Measurements from ENCODE around the gene B4GALNT1. TPM values are rescaled to one million over a fixed set of nuclear protein-coding genes. Genes with fewer than 3 reads are reported as not detected.

The B4GALNT1 gene
- total RNA-seq, 2 experiments from 2014 or later: 2.4 to 8.2 TPM

DNA sequence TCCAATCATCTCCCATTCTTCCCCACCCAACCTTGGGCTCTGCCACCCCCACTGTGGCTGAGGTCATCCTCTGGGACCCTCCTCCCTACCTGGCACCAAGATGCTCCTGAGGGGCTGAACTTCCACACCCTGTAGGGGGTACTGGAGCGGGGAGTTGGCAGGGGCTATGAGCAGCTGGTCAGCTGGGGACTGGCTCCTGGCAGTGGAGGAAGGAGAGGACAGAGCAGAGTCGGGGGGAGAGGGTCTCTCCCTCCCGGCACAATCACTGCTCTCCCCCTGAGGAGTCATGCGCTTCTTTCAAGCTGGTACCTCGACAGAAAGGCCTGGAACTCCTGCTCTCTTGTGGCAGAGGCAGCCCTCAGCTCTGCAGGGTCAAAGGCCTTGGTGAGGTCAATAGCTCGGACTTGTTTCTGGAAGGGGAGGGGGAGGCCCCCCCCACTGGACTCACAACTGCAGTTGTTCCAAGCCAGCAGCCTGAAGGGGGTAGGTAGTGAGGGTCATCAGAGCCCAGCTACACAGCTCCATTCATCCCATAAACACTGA lies 2.0 kb downstream of the B4GALNT1 start:
- Mint-ChIP-seq H3K27me3 (peaks cover 74% of the 10 kb centered on the region), H3K4me3 (no peak overlapping the region), H3K27ac (no peak overlapping the region), H3K9me3 (ENCODE audit: low read depth) (no peaks in the 10 kb centered on the region), H3K4me1 (peaks cover 17% of the 10 kb centered on the region), H3K36me3 (no peaks in the 10 kb centered on the region)
- no peak for DNase-seq
- ATAC-seq: no peak
- CTCF ChIA-PET: interaction anchor here (0.8 to 6.8 kb wide), 9 partner anchors 8 to 172 kb away, joined by 3 to 59 read pairs (median 5); no protein-coding TSS in a partner anchor

DNA sequence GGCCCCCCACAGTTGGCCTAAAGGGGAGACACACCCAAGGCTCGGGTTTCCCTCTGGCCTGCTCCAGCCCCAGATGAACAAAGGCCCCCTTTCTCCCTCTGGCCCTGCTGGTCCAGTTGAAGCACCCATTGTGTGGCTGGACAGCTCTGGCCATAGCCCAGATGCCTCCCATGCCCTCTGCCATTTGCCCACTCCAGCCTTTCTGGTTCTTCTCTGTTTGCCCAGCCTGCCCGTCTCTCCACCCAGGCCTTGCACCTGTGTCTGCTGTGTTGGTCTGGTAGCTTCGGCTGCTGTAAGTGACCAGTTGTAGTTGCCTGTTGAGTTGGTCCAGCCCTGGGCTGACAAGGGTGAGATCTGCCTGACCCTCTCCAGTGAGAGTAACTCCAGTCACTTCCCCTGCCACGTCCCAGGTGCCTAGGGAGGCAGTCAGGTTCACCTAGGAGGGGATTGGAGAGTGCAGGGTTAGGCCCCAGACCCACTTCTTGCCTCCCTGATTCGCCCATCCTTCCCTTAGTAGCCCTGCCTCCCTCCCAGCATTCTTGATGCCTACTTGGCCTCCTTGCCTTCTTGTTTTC lies 3.0 kb downstream of the B4GALNT1 start:
- no peak for DNase-seq
- Mint-ChIP-seq H3K4me3 (no peak overlapping the region), H3K27ac (no peak overlapping the region), H3K27me3 (peaks cover 81% of the 10 kb centered on the region), H3K9me3 (ENCODE audit: low read depth) (no peaks in the 10 kb centered on the region), H3K36me3 (no peaks in the 10 kb centered on the region), H3K4me1 (peaks cover 17% of the 10 kb centered on the region)
- no peak for ATAC-seq
- CTCF ChIA-PET: interaction anchor here (0.8 to 6.8 kb wide), 9 partner anchors 8 to 171 kb away, joined by 3 to 59 read pairs (median 3); partner anchors contain the start of gene OS9

DNA sequence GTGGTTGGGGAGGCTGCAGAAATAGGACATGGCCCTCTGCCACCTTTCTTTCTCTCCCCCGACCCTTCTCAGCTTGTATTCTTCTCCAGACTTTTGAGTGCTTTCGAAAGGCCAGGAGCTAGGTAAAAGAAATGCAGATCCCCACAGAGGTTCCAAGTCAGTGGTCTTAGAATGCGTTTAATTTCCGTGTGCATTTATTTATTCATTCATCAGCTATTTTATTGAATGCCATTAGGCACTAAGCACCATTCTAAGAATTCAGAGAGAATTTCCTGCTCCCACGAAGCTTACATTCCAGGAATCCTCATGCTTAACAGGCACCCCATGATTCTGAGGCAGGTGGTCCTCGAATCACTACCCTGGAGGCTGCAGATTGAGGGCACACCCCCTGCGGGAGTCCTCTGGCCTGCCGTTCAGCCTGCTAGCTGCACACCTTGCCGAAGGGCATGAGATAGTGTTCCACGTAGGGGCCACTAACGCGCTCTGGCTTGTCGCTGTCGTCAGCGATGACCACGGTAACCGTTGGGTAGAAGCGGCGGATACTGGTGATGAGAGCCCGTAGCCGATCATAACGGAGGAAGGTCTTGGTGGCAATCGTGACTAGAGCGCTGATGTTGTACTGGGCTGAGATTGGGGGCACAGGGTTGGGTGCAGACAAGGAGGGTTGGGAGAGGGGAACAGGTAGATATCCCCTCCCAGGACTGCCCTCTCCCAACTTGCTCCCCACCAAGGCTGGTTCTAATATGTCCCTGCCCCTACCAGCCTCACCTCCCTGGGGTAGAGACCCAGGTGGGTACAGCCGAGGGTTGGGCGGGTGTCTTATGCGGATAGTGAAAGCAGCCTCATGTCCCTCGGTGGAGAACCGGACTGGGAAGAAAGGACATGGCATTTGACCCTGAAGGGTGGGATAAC lies 4.5 kb downstream of the B4GALNT1 start:
- DNase-seq: no peak
- H3K9me3 Mint-ChIP-seq (ENCODE audit: low read depth): no peaks in the 10 kb centered on the region
- no peak overlapping the region for H3K27ac Mint-ChIP-seq
- no peaks in the 10 kb centered on the region for H3K36me3 Mint-ChIP-seq
- H3K4me3 Mint-ChIP-seq: no peak overlapping the region
- peaks cover 15% of the 10 kb centered on the region for H3K4me1 Mint-ChIP-seq
- H3K27me3 Mint-ChIP-seq: peaks cover 85% of the 10 kb centered on the region
- no peak for ATAC-seq
- CTCF ChIA-PET: interaction anchor here (1.0 to 5.5 kb wide), 4 partner anchors 9 to 46 kb away, joined by 3 to 46 read pairs (median 5); partner anchors contain the start of genes DTX3 and PIP4K2C

DNA sequence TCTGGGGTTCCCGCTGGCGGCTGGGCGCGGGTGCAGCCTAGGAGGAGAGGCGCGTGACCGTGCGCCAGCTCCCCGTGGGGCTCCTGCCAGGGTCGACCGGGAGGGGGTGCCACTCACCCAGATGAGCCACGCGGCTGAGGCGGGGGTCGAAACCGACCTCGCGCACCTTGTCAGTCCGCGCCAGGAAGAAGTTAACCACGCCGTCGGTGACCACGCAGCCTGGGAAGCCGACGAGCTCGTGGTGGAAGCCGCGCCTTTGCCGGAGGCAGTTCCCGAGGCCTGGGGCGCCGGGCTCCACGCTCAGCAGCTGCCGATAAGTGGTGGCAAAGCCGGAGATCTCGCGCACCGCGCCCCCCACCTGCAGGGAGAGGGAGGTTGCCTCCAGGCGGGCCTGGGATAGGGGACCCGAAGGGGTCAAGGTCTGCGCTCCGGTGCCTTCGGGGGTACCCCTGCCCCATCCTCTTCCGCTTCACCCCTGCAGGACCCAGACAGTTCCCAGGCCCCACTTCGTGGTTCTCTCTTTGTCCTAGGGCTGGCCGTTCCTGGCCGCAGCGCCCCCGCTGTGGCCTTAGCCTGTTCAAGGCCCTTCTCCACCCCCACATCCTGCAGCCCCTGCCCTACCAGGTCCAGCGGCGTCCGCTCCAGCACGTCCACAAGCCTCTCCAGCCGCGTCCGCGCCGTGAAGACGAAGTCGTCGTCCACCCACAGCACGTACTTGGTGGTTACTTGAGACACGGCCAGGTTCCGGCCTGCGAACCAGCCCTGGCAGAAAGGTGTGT lies 5.3 kb downstream of the B4GALNT1 start:
- H3K27me3 Mint-ChIP-seq: peaks cover 89% of the 10 kb centered on the region
- no peaks in the 10 kb centered on the region for H3K9me3 Mint-ChIP-seq (ENCODE audit: low read depth)
- H3K4me1 Mint-ChIP-seq: peaks cover 11% of the 10 kb centered on the region
- no peak overlapping the region for H3K27ac Mint-ChIP-seq
- H3K36me3 Mint-ChIP-seq: no peaks in the 10 kb centered on the region
- CTCF ChIA-PET: interaction anchor here (0.5 to 5.5 kb wide), 14 partner anchors 8 to 169 kb away, joined by 3 to 46 read pairs (median 3); partner anchors contain the start of genes DCTN2 and DTX3
- ATAC-seq (peak; percentile 52), DNase-seq (peak; percentile 42)
- no peak overlapping the region for H3K4me3 Mint-ChIP-seq

DNA sequence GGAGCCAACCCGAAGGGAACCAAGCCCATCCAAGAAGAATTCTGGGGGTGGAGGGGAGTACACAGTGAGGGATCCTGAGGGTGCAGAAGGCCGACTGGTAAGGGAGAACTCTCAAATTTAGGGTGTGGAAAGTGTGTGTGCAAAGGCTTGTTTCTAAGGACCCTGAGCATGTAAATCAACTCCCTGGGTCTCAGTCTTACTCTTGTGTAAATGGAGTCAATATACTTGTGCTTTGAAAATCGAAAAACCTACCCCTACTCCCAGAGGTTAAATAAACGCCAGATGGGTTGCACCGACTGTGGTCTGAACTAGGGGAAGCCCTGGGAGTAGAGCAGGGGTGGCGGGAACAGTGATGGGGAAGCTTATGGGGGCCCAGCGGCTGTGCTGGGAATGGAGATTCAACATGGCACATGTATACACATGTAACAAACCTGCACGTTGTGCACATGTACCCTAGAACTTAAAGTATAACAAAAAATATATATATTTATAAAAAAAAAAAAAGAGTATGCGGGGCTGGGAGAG lies 6.0 kb downstream of the B4GALNT1 start:
- H3K9me3 Mint-ChIP-seq (ENCODE audit: low read depth): no peaks in the 10 kb centered on the region
- peaks cover 13% of the 10 kb centered on the region for H3K4me1 Mint-ChIP-seq
- CTCF ChIA-PET: interaction anchor here (0.5 to 5.5 kb wide), 14 partner anchors 8 to 169 kb away, joined by 3 to 46 read pairs (median 3); partner anchors contain the start of genes DCTN2 and DTX3
- H3K27me3 Mint-ChIP-seq: peaks cover 93% of the 10 kb centered on the region
- DNase-seq (peak; percentile 8), ATAC-seq (no peak)
- H3K4me3 Mint-ChIP-seq: no peak overlapping the region
- H3K27ac Mint-ChIP-seq: no peak overlapping the region
- H3K36me3 Mint-ChIP-seq: no peaks in the 10 kb centered on the region

DNA sequence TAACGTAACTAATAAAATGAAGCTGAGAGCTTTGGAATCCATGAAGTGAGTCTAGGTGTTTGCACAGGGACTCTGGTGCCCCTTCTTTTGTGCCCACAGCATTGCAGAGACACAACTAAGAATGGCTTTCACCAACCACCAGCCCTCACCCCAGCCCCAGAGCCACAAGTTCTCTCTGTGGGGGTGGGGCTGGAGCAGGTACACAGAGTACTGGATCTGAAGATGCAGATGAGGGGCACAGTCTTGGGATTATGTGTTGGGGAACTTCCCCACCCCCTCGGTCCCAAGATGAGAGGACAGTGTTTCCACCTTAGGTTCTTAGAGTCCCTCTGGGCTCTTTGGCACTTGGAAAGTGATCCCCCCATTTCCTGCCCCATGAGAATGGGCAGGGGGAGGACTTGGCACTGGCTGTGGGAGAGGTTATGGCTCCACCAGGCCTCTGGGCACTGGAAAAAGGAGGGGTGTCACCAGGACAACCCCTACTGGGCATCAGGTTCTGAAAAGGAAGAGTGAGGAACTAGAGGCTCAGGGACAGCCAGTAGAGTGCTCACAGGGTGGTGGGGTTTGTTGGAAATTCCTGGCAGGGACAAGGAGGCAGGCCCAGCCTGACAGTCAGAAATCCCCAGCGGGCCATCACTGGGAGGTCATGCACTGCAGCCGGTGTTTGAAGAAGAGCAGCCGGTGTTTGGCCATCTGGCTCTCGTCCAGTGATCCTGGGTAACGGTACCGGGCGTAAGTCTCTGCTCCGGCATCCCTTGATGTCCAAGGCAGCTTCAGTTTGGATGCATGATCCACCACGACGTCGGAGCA lies 6.7 kb downstream of the B4GALNT1 start:
- DNase-seq (peak; percentile 33), ATAC-seq (no peak)
- H3K27ac Mint-ChIP-seq: no peak overlapping the region
- peaks cover 19% of the 10 kb centered on the region for H3K4me1 Mint-ChIP-seq
- H3K27me3 Mint-ChIP-seq: peaks cover 94% of the 10 kb centered on the region
- no peaks in the 10 kb centered on the region for H3K9me3 Mint-ChIP-seq (ENCODE audit: low read depth)
- H3K36me3 Mint-ChIP-seq: no peaks in the 10 kb centered on the region
- CTCF ChIA-PET: interaction anchor here (1.1 to 5.5 kb wide), 4 partner anchors 11 to 167 kb away, joined by 4 to 46 read pairs (median 8); no protein-coding TSS in a partner anchor
- H3K4me3 Mint-ChIP-seq: no peak overlapping the region

DNA sequence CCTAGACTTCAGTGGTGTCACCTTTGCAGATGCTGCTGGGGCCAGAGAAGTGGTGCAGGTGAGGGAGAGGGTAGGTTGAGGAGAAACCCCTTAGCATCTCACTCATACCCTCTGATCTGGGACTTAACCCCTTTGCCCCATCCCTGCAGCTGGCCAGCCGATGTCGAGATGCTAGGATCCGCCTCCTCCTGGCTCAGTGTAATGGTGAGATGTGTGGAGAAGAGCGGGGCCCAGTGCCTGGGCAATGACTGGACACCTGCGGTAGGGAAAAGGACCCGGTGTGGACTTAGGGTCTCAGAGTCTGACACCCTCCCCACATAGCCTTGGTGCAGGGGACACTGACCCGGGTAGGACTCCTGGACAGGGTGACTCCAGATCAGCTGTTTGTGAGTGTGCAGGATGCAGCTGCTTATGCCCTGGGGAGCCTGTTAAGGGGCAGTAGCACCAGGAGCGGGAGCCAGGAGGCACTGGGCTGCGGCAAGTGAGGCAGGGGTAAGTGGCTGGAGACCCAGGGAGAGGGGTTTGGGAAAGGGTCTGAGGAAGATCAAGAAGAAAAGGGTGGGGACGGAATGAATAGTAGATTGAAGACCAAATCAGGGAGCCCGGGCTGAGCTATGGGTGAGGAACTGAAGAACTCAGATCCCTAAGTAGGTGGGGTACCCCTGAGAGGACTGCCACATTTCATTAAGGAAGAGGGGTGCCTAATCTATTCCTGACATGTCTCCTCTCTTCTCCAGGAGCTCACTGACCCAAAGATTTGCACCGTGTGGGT lies 7.6 kb downstream of the B4GALNT1 start:
- Mint-ChIP-seq H3K4me1 (peaks cover 28% of the 10 kb centered on the region), H3K9me3 (ENCODE audit: low read depth) (no peaks in the 10 kb centered on the region), H3K36me3 (no peaks in the 10 kb centered on the region), H3K27ac (no peak overlapping the region), H3K27me3 (peaks cover 94% of the 10 kb centered on the region), H3K4me3 (no peak overlapping the region)
- ATAC-seq (no peak), DNase-seq (no peak)
- CTCF ChIA-PET: interaction anchor here (1.2 to 5.5 kb wide), 3 partner anchors 43 to 167 kb away, joined by 3 to 46 read pairs (median 9); no protein-coding TSS in a partner anchor

DNA sequence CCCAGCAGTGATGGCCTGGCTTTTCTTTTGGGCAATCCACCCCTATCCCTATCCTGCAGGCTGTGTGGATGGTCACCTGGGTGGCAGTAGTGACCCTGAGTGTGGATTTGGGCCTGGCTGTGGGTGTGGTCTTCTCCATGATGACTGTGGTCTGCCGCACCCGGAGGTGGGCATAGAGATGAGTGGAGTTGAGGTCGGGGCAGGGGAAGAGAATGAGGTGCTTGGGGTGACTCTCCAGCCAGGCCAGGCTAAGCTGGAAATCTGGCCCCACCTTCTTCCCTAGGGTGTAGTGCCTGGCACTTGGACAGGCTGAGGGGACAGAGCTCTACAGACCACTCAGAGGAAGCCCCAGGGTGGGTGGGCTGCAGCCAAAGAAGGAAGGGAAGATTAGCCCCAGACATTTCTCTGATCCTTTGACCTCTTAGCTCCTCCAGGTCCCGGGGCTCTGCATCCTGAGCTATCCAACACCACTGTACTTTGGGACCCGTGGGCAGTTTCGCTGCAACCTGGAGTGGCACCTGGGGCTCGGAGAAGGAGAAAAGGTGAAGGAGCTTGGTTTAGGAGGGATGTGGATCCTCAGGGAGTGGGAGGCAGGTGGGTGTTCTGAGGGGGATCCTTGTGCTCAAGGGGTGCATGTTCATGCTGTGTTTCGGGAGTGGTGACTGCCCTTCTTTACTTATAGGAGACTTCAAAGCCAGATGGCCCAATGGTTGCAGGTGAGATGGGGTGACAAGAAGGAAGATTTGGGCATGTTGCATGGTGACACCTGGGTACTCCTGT lies 8.4 kb downstream of the B4GALNT1 start:
- CTCF ChIA-PET: interaction anchor here (1.2 to 5.5 kb wide), 5 partner anchors 8 to 166 kb away, joined by 3 to 46 read pairs (median 6); partner anchors contain the start of gene B4GALNT1

DNA sequence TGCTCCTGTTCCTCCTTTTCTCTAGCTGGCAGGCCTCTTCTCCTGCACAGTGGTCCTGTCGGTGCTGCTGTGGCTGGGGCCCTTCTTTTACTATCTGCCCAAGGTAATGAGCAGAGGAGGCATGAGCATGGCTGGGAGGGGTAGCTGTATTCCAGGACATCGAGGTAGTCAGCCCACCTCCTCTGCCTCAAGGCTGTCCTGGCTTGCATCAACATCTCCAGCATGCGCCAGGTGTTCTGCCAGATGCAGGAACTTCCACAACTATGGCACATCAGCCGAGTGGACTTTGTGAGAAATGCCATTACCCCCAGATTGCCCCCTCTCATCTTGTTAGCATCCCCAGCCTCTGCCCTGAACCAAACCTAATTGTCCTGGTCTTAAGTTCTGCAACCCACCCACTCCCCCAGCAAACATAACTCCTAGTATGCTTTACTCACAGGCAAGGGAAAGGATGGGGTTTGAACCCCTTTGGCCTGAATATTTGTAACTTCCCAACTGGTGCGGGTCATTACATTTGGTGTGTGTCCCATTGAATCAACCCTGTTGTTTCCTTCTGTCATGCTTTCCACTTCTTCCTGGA lies 9.1 kb downstream of the B4GALNT1 start:
- Mint-ChIP-seq H3K27ac (no peak overlapping the region), H3K9me3 (ENCODE audit: low read depth) (no peaks in the 10 kb centered on the region), H3K4me3 (no peak overlapping the region), H3K4me1 (peaks cover 33% of the 10 kb centered on the region), H3K36me3 (no peaks in the 10 kb centered on the region), H3K27me3 (peaks cover 94% of the 10 kb centered on the region)
- CTCF ChIA-PET: interaction anchor here (1.3 to 5.5 kb wide), 5 partner anchors 8 to 165 kb away, joined by 3 to 46 read pairs (median 9); partner anchors contain the start of genes B4GALNT1 and GLI1
- ATAC-seq (no peak), DNase-seq (no peak)

More for the DNA sequence above, 8.4 kb downstream of the B4GALNT1 start:
- H3K27me3 Mint-ChIP-seq: peaks cover 94% of the 10 kb centered on the region
- no peaks in the 10 kb centered on the region for H3K36me3 Mint-ChIP-seq
- ATAC-seq (no peak), DNase-seq (no peak)
- H3K9me3 Mint-ChIP-seq (ENCODE audit: low read depth): no peaks in the 10 kb centered on the region
- H3K4me1 Mint-ChIP-seq: peaks cover 31% of the 10 kb centered on the region
- no peak overlapping the region for H3K27ac Mint-ChIP-seq
- H3K4me3 Mint-ChIP-seq: no peak overlapping the region

DNA sequence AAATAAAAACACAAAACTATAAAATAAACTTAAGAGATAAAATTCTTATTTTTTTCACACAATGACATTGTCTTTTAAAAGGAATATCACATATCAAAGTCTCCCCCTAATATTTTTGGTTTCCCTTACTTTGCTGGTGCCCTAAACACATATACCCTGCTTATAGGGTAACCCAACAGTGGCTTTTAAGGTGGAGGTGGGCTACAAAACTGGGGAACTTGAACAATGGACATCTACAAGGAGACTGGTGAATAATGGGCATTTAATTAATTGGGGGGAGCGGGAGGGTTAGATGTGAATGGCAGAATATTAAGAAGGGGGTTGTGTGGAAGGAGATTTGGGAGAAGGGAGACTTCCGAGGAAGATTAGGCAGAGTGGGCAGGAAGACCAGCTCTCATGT lies 9.6 kb downstream of the B4GALNT1 start:
- Mint-ChIP-seq H3K27ac (no peak overlapping the region), H3K36me3 (no peaks in the 10 kb centered on the region), H3K4me3 (no peak overlapping the region), H3K4me1 (peaks cover 33% of the 10 kb centered on the region), H3K9me3 (ENCODE audit: low read depth) (no peaks in the 10 kb centered on the region), H3K27me3 (peaks cover 94% of the 10 kb centered on the region)
- DNase-seq: no peak
- CTCF ChIA-PET: interaction anchor here (1.3 to 10.7 kb wide), 5 partner anchors 9 to 165 kb away, joined by 6 to 148 read pairs (median 13); partner anchors contain the start of genes B4GALNT1 and GLI1
- no peak for ATAC-seq
